ENCODE data around the gene SLC24A3.

DNA sequence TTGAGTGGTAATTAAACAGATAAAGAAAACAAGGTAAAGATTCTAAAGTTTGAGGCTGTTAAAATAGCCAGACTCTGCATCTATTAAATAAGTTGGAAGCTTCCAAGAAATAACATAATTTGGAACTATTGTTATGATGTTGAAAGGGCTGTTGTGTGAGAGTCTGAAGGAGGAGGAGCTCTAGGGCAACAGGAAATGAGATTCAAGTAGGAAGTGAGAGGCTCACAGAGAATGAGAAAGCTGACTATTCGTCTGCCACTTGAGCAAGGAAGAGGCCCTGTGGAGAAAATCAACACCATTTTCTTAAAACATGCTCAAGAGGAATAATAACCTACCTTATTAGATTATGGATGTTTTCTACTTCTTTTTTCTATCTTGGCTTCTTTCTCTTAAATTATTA lies 185.2 kb downstream of the SLC24A3 start:
- TF ChIP-seq, protein P1, sequence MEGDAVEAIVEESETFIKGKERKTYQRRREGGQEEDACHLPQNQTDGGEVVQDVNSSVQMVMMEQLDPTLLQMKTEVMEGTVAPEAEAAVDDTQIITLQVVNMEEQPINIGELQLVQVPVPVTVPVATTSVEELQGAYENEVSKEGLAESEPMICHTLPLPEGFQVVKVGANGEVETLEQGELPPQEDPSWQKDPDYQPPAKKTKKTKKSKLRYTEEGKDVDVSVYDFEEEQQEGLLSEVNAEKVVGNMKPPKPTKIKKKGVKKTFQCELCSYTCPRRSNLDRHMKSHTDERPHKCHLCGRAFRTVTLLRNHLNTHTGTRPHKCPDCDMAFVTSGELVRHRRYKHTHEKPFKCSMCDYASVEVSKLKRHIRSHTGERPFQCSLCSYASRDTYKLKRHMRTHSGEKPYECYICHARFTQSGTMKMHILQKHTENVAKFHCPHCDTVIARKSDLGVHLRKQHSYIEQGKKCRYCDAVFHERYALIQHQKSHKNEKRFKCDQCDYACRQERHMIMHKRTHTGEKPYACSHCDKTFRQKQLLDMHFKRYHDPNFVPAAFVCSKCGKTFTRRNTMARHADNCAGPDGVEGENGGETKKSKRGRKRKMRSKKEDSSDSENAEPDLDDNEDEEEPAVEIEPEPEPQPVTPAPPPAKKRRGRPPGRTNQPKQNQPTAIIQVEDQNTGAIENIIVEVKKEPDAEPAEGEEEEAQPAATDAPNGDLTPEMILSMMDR (IDR thresholded peaks at IDR 0.05; ENCODE audit: low read depth, low read length, poor library complexity, severe bottlenecking), result no peak
- no peak for TF ChIP-seq EZH2phosphoT487 (IDR thresholded peaks at IDR 0.05; ENCODE audit: borderline replicate concordance, low read length)

Measured in DOHH2 (cell line).